HPDE6-E6E7 (cell line): ENCODE data around the gene NFATC1.

ENCODE experiments used
- DNase-seq: peaks from one replicate; pipeline ENCODE4 v3.0.0; 2011; ENCODE audit warnings: missing footprints; ENCODE audit errors: extremely low spot score

NFATC1 gene

DNA sequence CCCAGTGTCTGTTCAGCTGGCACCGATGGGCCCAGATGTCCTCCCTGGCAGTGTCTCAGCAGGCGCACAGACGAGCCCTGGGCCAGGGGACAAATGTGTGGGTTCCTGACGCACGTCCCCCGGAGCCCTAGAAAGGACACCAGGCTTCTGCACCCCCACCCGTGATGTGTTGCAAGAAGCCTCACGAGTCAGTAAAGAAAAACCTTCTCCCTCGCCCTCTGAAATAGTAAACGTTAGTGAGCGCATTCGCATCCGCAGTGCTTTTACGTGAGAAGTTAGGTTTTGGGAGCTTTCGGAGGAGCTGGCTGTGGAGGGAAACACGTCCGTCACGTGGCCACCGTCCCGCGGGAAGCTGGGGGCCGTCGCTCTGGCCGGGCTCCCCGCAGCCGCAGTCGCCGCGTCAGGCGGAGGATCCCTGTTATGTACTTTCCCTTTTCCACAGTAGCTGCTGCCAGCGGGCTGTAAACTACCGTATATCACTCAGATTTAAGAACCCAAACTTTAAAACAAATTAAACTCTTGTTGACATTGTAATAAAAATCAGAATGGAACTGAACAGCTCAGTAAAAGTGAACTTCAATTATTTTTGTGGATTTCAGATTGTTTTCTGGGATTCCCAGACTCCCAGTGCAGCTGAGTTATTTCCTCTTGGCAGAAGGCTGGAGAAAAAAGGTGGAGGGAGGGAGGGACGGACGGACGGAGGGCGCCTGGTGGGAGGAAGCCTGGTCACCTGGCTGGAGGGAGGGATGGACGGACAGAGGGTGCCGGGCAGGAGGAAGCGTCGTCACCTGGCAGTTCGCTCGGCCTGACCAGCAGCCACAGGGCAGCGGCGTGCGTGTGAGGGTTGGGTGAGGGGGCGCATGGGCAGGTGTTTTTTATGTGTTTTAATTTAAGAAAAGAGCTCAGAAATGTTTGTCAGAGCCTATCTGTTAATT, 112.1 kb downstream of the NFATC1 start:
- DNase-seq, result no peak

DNA sequence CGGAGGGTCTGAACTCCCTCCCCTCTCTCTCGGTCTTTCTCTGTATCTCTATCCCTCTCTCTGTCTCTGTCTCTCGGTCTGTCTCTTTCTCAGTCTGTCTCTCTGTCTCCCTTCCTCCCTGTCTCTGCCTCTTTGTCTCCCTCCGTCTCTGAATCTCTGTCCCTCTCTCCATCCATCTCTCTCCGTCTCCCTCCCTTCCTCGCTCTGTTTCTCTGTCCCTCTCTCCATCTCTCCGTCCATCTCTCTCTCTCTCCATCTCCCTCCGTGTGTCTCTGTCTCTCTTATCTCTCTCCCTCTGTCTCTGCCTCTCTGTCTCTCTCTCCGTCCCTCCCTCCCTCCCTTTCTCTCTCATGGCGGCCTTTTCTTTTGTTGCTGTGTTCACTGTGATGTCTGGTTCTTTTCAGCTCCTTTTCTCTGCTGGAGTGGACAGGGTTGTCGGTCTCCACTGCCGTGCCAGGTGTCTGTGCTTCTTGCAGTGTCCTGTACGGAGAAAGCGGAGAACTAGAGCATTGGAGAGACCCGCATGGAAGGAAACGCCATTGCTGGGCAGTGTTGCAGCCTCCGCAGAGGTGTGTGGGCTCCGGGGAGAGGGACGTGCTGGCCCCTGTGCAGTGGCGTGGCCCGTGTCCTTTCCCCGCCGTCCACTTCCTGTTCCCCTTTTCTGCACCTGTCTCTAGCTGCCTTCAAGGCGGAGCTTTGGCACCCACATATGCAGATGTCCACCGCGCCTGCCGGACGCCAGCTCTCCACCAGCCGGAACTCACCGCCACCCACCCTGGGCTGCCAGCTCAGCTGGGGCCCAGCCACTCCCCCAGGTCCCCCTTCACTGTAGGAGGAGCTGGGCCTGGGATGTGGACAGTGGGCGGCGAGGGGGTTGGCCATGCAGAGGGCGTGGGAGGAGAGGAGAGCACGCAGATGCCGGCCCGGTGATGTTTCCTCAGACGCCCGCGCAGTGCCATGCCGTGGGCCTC, 113.1 kb downstream of the NFATC1 start:
- no peak for DNase-seq

DNA sequence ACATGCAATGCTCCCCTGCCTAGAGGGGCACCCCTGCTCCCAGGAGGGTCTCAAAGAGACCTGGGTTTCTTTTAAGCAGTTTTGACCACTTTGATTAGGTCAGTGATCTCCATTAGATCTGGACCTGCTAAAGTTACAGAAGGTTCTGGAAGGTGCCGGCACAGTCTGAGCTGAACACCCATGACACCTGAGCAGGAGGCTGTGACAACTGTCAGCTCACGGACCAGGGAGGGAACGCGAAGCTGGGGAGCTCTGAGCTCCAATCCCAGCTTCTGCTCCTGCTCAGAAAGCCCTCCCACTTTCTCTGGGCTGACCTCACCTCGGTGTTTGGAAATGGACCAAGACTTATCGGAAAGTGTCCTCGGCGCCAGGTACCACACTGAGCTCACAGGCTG, 113.8 kb downstream of the NFATC1 start:
- DNase-seq, result no peak

DNA sequence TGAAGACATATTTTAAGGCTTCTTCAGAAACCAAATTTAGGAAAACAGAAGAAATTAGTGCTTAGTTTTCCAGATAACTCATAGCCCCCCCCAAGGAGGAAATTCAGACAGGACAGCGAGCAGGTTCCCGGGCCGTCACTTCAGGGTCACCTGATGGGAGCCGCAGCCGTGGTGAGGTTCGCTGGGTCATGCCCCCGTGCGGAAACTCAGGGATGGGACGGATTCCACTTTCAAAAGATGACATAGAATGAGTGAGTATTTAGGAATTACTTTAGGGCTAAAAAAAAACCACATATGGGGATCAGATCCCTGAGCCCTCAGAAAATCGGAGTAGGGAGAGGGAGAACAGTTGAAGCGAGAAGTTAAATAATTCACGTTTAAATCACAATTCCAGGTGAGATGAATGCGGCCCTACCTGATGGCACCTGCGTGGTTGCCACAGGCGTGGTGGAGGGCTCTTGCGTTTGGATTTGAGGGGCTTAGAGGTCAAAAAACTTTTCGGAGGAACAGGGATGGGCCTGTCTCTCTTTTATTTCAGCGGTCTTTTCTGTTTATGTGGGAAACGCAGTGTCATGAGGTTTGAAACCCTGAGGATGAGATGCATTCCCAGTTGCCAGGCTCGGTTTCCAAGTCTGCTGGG, 114.4 kb downstream of the NFATC1 start:
- no peak for DNase-seq

DNA sequence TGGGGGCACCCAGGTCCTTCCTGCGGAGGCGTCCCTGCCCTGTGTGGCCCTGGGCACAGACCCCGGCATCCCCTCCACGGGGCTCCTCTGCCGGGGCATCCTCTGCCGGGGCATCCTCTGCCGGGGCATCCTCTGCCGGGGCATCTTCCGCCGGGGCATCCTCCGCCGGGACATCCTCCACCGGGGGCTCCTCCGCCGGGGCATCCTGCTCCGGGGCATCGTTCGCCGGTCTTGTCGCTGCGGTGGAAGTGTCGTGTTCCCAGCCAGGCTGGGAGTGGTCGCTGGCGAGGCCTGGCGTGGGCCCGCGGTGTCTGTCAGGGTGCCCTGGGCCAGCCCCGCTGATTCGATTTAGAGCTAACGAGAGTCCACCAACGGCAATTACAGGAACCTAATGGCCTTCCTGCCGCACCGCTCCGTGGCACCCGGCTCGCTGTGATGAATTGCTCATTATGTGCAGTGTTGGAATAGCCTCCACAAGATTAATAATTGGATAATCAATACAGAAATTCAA, 115.1 kb downstream of the NFATC1 start:
- no peak for DNase-seq

DNA sequence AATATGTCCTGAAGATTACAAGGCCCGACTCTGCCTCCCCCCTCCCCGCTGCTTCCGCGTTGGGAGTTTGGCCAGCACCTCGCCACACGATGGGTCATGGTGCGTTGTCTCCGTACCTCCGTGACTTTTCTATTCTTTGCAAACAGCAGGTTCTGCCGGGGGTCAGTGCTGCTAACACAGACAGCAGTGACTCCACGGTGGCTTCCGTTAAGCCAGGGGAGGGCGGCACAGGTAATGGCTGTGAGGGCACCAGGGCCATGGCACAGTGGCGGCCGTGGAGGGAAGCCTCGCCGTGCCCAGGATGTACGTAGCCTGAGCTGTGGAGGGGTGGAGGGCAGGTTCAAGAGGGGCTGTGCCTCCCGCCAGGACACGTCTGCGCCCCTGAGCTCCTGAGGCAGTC, 115.5 kb downstream of the NFATC1 start:
- no peak for DNase-seq

DNA sequence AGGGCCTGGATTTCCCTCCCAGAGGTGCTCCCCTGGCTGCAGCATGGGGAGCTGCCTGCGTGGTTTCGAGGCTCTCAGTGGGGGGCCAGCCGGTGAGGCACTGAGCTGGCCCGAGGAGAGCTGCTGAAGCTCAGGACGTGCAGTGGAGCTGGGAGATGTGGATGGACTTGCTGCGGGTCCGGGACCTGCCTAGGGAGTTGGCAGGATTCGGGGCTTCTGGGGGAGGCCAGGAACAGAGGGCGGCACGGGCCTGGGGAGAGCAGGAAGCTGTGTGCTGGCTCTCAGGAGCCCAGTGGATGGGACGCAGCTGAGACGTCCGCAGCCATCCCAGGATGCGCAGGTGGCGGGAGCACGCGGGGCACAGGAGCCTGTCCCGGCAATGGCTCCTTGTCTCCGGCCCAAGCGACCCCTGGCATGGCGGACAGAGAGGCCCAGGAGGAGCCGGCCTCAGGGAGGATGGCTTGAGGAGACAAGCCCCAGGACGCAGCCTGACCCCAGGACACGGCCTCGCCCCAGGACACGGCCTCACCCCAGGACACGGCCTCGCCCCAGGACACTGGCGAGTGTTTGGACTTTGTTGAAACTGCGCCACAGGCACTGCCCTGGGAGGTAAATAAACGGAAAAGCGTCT, 116.1 kb downstream of the NFATC1 start:
- no peak for DNase-seq

DNA sequence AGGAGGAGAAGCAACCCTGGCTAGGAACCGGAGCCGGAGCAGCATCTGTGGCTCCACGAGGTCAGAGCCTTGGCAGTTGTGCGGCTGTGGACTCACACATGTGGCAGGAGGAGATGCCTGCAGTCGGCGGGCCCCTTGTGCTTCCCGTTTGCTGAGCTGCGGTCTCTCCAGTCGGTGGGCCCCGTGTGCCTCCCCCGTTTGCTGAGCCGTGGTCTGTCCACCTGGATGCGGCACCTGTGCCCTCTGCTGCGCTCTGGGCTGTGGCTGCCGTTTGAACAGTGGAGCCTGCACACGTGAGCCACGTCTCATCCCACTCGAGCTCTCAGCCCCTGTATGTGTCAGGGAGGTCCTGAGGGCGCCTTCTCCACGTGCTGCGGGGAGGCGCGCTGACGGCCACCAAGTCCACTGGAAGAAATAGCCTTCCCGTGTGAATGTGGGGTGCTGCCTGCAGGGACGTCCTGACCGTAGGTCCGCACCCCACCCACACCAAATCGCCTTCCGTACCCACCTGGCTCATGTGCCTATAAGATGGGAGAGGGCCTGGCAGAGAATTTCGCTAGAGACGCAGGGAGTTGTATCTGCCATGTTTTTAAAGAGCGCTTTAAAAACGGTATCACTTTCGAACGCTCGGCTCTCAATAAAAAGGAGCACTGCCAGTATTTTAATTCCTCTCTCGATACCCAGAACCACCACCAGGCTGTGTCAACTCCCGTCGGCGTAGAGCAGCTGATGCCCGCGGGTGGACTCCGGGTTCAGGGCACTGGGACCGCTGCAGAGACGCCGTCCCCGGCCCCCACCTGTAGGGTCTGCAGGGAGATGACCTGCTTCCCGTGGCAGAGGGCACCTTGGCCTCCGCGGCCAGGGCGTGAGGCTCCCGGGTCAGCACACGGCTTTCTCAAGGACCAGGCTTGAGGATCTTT, 117.0 kb downstream of the NFATC1 start:
- no peak for DNase-seq

DNA sequence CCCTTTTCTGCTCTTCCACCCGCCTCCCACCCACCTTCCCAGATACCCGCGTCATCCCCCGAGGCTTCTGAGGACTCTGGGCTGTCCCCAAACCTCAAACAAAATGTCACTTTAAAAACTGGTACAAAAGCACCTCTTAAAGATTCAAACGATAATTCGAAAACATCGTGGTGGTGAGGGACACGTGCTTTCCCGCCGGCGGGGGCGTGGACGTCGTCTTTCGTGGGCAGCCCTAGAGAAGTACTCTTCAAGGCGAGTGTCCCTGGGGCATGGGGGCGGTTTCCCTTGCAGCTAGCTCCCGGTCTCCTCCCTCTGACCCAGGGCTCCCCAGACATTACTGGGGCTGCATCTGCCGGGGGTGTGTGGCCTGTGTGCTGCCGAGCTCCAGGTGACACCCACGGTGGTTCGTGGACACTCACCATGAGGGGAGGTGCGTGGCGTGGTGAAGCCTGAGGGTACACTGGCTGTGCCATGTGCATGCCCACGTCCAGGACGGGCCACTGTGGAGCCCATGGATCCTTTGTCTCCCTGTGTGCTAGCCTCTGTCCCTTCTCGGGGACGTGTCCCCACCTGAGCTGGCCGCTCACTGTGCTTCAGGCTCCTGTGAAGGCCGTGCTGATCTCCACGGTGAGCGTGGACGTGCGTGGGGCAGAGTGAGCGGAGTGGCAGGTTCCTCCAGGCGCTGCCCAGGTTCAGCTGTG, 117.8 kb downstream of the NFATC1 start:
- no peak for DNase-seq

DNA sequence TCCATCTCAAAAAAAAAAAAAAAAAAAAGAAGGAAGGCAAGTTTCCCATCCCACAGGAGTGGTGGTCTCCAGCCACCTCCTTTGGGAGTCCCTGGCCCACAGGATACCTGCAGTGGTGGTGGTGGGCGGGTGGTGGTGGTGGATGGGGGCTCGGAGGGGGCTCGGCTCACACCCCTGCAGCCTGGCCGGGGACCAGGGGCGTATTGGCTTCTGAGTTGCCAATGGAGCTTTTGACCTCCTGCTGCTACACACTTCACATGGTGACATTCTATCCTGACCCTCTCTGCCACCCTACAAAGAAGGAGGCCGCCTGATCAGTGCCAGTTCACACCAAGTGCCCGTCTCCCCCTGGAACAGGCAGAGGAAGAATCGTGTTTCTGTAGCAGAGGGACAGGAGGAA, 119.6 kb downstream of the NFATC1 start:
- DNase-seq, result no peak

DNA sequence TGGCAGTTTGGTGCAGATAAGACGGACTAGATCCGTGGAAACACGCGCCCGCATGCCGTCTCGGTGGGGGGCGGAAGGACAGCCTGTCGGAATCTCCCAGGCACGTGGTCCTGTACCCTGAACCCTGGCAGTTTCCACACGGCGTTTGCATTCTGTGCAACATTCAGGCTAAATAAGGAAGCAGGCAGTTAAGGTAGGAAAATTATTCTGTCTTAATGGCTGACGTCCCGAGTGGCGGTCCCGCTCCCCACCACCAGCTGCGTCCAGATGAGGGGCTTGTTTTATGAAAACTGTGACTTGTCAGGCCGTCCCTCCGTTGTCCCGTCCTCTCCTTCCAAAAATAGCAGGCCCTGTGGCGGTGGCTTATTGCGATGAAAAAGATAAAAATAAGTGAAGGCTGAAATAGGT, 120.2 kb downstream of the NFATC1 start:
- DNase-seq, result no peak

DNA sequence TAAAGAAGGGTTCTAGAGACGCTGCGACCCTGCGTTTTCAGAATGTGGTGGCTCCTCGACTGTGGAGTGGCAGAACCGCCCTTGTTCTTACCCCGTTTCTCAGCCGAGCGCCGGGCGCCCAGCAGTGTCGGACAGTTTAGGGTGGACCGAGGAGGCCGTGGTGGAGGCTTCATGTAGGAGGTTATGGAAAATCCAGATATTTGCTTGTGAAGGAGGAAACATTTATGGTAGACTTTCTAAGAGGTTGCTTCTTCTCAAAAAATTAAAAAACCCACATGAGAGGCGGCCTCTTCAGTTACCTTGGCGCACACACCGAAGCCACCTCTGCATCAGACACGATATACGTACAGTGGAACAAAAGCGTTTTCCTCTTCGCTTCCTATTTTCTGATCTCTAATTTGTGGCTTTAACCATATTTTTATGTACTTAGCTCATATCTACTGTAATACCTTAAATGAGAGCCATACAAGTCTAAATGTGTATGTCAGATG, 120.8 kb downstream of the NFATC1 start:
- no peak for DNase-seq

DNA sequence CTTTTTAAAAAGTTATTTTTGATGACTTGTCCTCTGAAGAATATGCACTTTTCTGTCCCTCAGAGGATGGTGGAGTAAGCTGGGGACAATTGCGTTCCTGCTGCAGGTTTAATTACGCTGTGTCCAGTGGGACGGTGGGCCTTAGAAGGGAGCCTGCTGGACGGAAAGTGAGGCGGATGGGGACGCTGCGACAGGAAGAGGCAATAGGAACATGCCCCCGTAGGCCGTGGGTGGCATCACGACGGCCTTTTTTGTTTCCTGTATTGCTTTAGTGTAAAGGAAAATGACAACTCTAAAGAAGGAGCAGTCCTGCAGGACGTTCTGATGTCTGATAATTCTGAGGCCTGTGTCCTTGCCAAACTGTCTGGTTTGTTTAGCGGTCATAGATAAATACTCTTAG, 121.6 kb downstream of the NFATC1 start:
- no peak for DNase-seq

DNA sequence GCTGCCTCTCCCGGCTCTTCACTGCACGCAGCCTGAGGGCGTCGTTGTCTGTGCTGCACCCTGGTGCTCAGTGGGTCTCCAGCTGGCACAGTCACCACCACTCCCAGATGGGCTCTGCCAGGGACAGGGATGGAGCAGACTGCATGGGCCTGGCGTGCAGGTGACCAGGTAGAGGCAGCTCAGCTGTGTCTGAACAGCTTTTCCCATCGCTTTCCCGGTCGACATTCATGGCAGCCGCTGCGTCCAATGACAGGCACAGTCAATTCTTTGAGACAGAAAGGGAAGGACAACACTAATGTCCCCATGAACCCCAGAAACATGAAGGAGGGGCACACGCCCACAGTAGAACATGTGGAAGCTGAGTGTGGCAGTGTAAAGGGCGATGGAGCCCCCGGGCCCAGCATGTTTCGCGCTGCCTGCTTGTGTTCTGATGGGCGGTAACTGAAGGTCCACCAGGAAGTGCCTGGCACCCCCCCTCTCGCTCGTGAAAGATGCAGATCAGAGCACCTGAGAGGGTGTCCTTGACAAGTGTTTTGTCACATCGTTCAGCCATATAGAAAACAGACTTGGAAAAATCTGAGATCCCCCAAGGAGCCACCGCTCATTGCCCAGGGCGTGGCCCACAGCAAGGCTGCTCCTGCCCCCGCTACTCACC, 122.4 kb downstream of the NFATC1 start:
- DNase-seq, result no peak

DNA sequence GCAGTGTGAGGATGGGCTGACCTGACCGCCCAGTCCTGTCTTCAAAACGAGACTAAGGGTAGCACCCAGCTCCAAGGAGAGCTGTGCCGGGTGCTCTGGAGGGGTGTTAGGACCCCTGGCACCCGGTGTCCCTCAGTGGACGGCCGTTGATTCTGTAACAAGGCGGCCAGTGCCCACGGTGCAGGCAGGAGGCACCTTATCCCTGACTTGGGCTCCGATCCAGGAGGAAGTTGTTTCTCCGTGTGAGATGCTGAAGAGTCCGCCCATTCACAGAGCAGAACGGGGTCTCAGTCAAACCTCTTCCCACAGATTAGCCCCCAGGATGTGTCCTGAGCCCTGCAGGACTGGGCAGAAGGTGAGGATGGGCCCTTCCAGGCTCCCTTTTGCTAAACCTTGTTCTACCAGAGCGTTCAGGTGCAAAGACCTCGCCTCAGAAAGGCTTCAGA, 123.0 kb downstream of the NFATC1 start:
- DNase-seq, result no peak

DNA sequence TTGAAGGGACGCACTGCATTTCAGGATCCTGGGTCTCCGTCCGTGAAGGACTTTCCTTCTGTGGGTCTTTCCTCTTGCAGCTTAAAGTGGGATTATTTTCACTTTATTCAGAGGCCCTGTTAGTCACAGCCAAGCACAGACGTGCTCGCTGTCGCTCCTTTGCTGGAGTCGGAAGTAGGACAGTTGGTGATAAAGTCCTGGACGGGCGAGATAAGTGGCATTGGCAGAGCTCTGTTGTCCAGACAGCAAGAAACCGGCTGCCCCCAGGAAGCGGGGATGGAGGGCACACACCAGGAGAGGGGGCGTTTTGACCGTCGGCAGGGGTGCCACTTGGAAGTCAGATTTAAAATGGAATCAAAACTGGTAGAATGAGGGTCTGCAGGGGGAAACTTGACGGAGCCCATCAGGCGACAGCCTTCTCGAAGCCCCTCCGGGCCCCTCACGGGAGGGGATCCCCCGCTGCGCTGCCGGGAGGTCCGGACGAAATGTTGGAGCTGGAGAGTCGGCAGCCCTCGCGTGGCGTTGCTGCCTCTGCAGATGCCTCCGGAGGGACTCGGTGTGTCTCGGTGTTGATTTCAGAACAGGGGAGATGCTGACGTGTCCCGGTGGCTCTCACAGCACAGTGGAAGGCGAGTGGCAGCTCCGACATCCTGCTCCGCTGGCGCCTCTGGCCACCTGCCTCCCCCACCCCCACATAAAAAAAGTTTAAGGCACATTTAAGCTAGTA, 124.2 kb downstream of the NFATC1 start:
- DNase-seq, result no peak

DNA sequence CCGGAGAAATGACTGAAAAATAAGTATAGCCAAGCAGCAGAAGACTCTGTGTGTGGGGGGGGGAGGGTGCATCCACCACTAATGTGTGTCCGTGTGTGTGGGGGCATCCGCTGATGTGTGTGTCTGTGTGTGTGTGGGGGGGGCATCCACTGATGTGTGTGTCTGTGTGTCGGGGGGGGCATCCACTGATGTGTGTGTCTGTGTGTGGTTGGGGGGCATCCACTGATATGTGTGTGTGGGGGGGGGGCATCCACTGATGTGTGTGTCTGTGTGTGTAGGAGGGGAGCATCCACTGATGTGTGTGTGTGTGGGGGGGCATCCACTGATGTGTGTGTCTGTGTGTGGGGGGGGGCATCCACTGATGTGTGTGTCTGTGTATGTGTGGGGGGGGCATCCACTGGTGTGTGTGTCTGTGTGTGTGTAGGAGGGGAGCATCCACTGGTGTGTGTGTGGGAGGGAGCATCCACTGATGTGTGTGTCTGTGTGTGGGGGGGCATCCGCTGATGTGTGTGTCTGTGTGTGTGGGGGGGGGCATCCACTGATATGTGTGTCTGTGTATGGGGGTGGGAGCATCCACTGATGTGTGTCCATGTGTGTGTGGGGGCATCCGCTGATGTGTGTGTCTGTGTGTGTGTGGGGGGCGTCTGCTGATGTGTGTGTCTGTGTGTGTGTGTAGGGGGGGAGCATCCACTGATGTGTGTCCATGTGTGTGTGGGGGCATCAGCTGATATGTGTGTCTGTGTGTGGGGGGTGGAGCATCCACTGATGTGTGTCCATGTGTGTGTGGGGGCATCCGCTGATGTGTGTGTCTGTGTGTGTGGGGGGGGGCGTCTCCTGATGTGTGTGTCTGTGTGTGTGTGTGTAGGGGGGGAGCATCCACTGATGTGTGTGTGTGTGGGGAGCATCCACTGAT, 125.0 kb downstream of the NFATC1 start:
- no peak for DNase-seq
